ENCODE measurements around the gene TMEM208. TPM values are rescaled to one million over a fixed set of nuclear protein-coding genes. Genes with fewer than 3 reads are reported as not detected.

The TMEM208 gene
- total RNA-seq, 1 experiment from 2014 or later, result 48.4 TPM

GRCh38 chr16:67277999-67278772 is 51.3 kb downstream of the TMEM208 start:
- peaks cover 23% of the 10 kb centered on the region for H3K27me3 Mint-ChIP-seq (ENCODE audit: low read depth)
- CTCF ChIA-PET, result interaction anchor here (0.7 to 2.3 kb wide), 18 partner anchors 9 to 265 kb away, joined by 3 to 20 read pairs (median 4); partner anchors contain the start of genes FHOD1, KCTD19, LRRC36 and TMEM208
- H3K27ac Mint-ChIP-seq, result no peak overlapping the region
- no peaks in the 10 kb centered on the region; the same call in 1 of the 2 replicates for H3K36me3 Mint-ChIP-seq
- H3K4me1 Mint-ChIP-seq, result peaks cover 2% of the 10 kb centered on the region; the same call in 1 of the 2 replicates
- H3K9me3 Mint-ChIP-seq, result no peaks in the 10 kb centered on the region
- peak overlapping the region; percentile 69 for H3K4me3 Mint-ChIP-seq
- DNase-seq (ENCODE audit: low spot score) (no peak), ATAC-seq (no peak)
- TF ChIP-seq ESRRA (CRISPR knock-in tag; IDR thresholded peaks at IDR 0.05; ENCODE audit: borderline replicate concordance), result no peak
- 0 out of 2 replicates have a peak, but pooled peaks have one; percentile 28 for TF ChIP-seq MAX (CRISPR knock-in tag; IDR thresholded peaks at IDR 0.05)
- no peak for TF ChIP-seq ZBTB43 (CRISPR knock-in tag; IDR thresholded peaks at IDR 0.05)
- no peak for TF ChIP-seq GABPB1 (CRISPR knock-in tag; IDR thresholded peaks at IDR 0.05)
- no peak for TF ChIP-seq ELF4 (CRISPR knock-in tag; IDR thresholded peaks at IDR 0.05; ENCODE audit: low read depth)
- no peak for TF ChIP-seq TCF7 (CRISPR knock-in tag; IDR thresholded peaks at IDR 0.05; ENCODE audit: low read depth)
- POLR2A ChIA-PET, result interaction anchor here (1.2 kb wide), 1 partner anchor 31 kb away, joined by 3 read pairs; the partner anchor contains the start of gene FHOD1

Small RNA genes within 50 kb of the gene (microRNA-seq; reads per million reads assigned to microRNA genes)
- 18.9 reads per million, percentile 38 among the genes with 10 or more reads in this experiment for gene MIR328 (ENCODE audit: borderline number of aligned reads)

Other genes with a start within 250 kb of the TMEM208 start
- gene CES4A, start 238.5 kb upstream of the TMEM208 start, total RNA-seq (2021), result 0.57 to 0.89 TPM (median 0.61 TPM) in 3 replicates
- gene CBFB, start 198.0 kb upstream of the TMEM208 start, total RNA-seq (2021), result 36.9 to 40.9 TPM (median 37.1 TPM) in 3 replicates
- 16.9 to 18.8 TPM (median 17.4 TPM) in 3 replicates for gene PHAF1, start 117.2 kb upstream of the TMEM208 start, total RNA-seq (2021)
- 6.4 to 7.8 TPM (median 7.6 TPM) in 3 replicates for gene B3GNT9, start 76.1 kb upstream of the TMEM208 start, total RNA-seq (2021)
- gene TRADD, start 67.2 kb upstream of the TMEM208 start, total RNA-seq (2021), result 1.4 to 2.1 TPM (median 1.7 TPM) in 3 replicates
- gene FBXL8, start 67.2 kb upstream of the TMEM208 start, total RNA-seq (2021), result 1.1 to 1.2 TPM (median 1.1 TPM) in 3 replicates
- gene HSF4, start 62.4 kb upstream of the TMEM208 start, total RNA-seq (2021), result 2.2 to 2.5 TPM (median 2.3 TPM) in 3 replicates
- 8.5 to 10.6 TPM (median 9.7 TPM) in 3 replicates for gene NOL3, start 56.6 kb upstream of the TMEM208 start, total RNA-seq (2021)
- gene MATCAP1, start 43.2 kb upstream of the TMEM208 start, total RNA-seq (2021), result 40.8 to 54.3 TPM (median 50.5 TPM) in 3 replicates
- gene EXOC3L1, start 37.0 kb upstream of the TMEM208 start, total RNA-seq (2021), result 4.0 to 4.9 TPM (median 4.8 TPM) in 3 replicates
- gene E2F4, start 35.0 kb upstream of the TMEM208 start, total RNA-seq (2021), result 75.6 to 85.0 TPM (median 75.8 TPM) in 3 replicates
- gene ELMO3, start 28.0 kb upstream of the TMEM208 start, total RNA-seq (2021), result 13.6 to 15.6 TPM (median 15.3 TPM) in 3 replicates
- gene FHOD1, start 20.4 kb downstream of the TMEM208 start, total RNA-seq (2021), result 68.9 to 81.3 TPM (median 71.5 TPM) in 3 replicates
- gene SLC9A5, start 21.8 kb downstream of the TMEM208 start, total RNA-seq (2021), result 10.3 to 14.4 TPM (median 12.9 TPM) in 3 replicates
- gene PLEKHG4, start 52.4 kb downstream of the TMEM208 start, total RNA-seq (2021), result 5.9 to 16.7 TPM (median 15.0 TPM) in 3 replicates
- 0.85 to 1.1 TPM (median 0.85 TPM) in 3 replicates for gene KCTD19, start 99.6 kb downstream of the TMEM208 start, total RNA-seq (2021)
- 0.13 to 0.39 TPM (median 0.18 TPM) in 3 replicates for gene LRRC36, start 99.7 kb downstream of the TMEM208 start, total RNA-seq (2021)
- gene TPPP3, start 166.4 kb downstream of the TMEM208 start, total RNA-seq (2021), result 0.57 to 0.74 TPM (median 0.64 TPM) in 3 replicates
- 4.2 to 4.9 TPM (median 4.6 TPM) in 3 replicates for gene ZDHHC1, start 189.3 kb downstream of the TMEM208 start, total RNA-seq (2021)
- 33.4 to 38.3 TPM (median 36.4 TPM) in 3 replicates for gene HSD11B2, start 204.0 kb downstream of the TMEM208 start, total RNA-seq (2021)

Data from WTC11 (cell line).